GM21737 (cell line): ENCODE results near the gene MAMSTR.
"Not testable (repeated sequence)": the region's sequence is repeated elsewhere in the genome, so short reads cannot be mapped to it uniquely, and the experiment has no call there.

Experiments
- ATAC-seq: cut with Tn5 transposase; IDR thresholded peaks from one replicate; pipeline ENCODE4 v1.9.1; 2021; ENCODE audit warnings: mild to moderate bottlenecking, moderate library complexity; ENCODE audit not compliant: unreplicated experiment

Gene MAMSTR

GRCh38 chr19:48720613-48721296, 1.2 kb upstream of the MAMSTR start:
- peak; percentile 71 for ATAC-seq

GRCh38 chr19:48720251-48720612, 707 bp upstream of the MAMSTR start:
- ATAC-seq: no peak

GRCh38 chr19:48718711-48719231, 754 bp downstream of the MAMSTR start:
- ATAC-seq: no peak

DNA sequence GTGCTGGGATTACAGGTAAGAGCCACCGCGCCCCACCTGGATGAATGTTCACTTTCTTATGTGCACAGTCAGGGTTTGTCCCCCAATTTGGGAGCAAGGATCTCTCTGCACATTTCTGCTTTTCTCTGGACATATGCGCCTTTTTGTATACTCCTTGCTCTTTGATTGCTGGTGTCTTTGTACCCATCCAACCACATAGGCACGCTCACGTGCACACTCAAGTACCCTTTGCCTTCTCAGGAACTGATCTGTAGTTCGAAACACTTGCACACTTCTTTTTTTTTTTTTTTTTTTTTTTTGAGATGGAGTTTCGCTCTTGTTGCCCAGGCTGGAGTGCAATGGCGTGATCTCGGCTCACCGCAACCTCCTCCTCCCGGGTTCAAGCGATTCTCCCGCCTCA, 1.4 kb downstream of the MAMSTR start:
- ATAC-seq: not testable (repeated sequence)

DNA sequence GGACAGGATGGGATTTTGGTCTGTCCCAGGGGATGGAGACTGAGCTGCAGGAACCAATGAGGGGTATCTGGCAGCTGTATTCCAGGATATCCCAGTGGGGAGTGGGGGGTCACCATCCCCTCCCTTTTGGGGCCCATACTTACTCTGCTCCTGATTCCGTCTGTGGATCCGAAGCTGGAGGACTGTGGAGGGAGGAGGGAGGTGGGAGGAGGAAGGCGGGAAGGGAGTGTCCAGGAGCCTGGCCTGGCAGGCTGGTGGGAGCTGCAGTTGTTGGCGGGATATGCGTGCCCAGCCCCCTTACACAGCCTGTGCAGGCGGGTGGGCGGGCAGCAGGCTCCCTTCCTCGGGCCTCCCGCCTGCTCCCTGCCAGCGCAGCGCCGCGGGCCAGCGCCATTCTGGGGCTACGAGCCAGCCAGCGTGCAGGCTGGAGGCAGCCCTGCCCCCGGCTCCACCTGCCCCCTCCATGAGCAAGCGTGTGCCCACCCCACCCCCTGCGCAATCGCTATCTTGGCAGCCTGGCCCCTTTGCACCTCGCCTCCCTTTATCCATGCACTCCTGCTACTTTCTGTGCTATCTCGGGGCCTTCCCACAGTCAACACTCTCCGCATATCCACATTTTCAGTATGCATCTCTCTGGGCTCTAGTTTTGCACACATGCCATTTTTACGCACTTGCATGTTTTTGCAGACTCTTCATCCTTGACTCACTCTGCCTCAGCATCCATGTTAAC, 2.8 kb downstream of the MAMSTR start:
- no peak for ATAC-seq

- no peak for ATAC-seq
These were observed 3.8 kb downstream of the MAMSTR start for GRCh38 chr19:48715681-48716171.

DNA sequence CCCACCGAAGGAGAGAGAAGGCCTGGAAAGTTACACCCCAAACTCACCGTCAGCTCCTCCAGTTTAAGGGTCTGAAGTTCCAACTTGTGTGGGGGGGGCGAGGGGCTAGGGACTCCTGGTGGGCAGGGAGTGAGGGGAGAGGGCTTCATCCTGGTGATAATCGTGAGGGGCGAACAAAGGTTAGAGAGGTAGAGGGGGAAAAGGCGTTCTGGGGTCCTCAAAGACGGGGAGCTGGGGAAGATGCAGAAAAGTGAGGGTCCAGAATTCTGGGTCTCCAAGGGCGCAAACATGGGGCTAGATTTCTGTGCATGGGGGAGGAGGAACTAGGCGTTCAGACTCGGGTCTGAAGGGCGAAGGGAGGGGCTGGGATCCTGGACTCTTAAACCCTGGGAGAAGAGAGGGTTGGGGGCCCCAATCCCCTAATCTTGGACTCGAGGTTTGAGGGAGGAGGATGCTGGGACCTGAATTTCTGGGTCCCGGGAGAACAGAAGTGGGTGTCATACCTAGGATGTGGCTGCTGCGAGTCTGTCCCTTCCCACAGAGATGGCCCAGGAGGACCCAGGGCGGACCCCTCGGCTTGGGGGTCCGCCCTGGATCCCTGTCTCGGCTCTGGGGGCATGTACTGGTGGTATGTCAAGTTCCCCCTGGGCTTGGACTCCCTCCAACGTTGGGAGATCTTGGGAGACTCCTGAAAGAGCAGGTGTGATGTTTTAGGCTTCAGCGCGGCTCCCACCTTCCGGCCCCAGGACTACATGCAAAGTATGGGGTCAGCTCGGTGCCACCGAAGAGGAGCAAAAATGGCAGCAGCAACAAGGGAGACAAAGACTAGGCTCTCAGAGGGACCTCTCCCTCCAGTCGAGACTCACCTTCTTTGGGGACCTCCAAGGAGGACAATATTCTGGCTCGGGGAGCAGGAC, 4.5 kb downstream of the MAMSTR start:
- ATAC-seq: no peak

DNA sequence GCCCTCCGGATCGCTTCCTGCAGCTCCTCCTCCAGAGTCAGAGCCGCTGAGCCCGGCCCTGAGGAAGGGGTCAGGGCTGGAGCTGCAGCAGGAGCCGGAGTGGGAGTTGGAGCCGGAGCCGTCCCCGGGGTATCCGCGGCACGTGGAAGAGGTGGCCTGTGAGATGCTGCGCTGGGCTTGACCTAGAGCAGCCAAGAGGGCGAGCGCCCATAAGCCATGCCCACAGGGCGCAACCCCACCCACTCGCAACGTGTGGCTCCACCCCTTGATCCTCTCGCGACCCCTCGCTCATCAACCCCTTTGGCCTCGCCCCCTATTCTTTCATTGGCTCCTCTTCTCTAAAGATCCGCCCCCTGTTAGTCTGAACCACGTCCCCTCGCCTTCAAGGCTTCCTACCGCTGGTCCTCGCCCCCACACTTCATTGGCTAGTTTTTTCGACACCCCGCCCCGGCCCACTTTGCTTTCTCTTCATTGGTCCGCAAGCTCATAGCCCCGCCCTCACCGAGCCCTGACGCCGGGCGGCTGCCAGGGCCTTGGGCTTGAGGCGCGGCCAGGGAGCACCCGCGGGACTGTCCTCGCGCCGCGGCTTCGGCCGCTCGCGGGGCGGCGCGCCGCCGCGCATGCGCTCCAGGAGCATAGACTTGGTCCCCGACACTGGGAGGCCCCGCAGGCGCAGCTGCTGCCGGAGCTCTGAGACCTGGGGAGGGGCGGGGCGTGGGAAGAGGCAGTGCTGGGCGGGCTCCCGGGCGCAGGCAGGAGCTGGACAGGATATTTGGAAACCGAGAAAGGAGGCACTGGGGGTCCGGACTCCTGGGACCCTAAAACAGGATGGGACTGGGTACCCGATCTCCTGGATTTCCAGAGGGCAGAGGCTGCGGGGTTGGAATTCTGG, 5.4 kb downstream of the MAMSTR start:
- peak; percentile 85 for ATAC-seq

GRCh38 chr19:48713041-48713863, 6.3 kb downstream of the MAMSTR start:
- ATAC-seq: no peak

- no peak for ATAC-seq
These were observed 8.3 kb downstream of the MAMSTR start for GRCh38 chr19:48711106-48711662.

DNA sequence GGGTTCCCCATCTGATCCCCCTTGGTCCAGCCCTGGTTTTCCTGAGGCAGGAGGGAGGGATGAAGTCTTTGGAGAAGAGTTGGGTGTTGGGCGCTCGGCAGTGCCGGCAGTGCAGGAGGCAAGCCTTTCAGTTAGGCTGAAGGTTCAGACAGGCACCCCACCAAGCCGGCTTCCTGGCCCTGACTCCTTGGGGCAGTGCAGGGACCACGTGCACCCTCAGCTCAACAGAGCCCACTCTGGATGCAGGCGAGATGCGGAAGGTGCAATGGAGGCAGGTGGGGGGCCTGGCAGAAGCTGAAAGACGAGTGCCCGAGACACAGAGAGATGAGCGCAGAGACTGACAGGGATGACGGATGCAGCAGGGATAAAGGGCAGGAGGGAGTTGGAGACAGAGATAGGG, 11.1 kb downstream of the MAMSTR start:
- ATAC-seq: no peak

DNA sequence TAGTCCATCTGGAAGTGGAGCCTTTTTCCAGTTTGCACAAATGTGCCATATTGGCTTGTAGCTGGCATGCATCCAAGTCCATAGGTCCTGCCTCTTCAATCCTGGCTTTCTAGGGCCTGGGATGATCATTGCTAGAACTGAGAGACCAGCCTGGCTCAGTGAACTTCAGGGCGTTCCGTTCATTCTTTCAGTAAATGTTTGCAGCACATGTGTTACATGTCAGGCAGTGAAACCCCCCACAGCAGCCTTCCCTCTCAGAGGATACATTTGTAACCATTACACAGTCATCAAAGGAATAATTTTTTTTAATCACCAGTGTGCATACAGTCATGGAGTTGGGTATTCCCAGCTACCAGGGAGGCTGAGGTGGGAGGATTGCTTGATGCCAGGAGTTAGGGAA, 14.1 kb downstream of the MAMSTR start:
- ATAC-seq: no peak

DNA sequence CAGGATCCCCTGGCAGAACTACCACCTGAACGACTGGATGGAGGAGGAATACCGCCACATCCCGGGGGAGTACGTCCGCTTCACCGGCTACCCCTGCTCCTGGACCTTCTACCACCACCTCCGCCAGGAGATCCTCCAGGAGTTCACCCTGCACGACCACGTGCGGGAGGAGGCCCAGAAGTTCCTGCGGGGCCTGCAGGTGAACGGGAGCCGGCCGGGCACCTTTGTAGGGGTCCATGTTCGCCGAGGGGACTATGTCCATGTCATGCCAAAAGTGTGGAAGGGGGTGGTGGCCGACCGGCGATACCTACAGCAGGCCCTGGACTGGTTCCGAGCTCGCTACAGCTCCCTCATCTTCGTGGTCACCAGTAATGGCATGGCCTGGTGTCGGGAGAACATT, 16.2 kb downstream of the MAMSTR start:
- no peak for ATAC-seq

DNA sequence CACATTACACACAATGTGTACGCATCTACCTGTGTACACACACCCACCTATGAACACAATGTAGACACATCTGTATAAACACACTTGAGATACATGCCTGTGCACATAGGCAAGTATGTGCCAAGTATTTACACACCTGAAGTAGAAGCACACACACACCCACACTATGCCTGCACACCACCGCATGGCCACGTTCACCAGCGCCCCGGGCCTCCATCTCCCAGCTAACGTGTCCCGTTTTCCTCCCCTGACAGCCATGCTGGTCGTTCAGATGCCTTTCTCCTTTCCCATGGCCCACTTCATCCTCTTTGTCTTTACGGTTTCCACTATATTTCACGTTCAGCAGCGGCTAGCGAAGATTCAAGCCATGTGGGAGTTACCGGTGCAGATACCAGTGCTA, 16.8 kb downstream of the MAMSTR start:
- ATAC-seq: no peak

GRCh38 chr19:48698046-48698445, 21.5 kb downstream of the MAMSTR start:
- ATAC-seq: no peak

GRCh38 chr19:48696353-48697010, 23.0 kb downstream of the MAMSTR start:
- ATAC-seq: no peak

DNA sequence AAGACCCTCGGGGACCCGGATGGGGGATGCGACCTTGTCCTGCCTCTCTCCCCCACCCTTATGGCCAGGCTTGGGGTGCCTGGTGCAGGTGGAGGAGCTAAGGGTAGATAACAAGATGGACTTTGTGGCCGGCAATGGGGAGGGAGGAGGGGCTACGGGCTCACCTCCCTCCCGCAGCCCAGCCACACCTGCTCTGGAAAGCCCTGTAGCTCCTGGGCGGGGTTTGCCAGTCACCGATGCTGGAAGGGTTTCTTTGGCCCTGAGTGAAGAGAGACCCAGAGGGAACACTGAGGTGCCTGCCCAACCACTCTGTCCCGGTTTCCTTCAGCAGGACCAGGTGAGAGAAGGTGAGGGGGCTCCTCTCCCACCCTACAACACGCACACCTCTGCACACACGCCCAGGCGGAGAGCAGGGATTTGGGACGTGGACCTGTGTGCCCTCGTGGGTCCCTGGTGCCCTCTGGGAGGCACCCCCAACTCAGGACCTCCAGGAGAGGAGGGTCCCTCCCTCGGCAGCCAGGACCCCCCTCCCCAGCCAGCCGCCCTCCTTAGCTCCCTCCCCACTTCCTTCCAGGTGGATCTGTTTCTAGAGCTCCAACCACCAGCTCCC, 23.7 kb downstream of the MAMSTR start, which contains the start of gene FUT2:
Gene FUT2, plus strand, starts transcription at position 229 of the 610 bp plus-strand sequence. CDS start 6,986 bp downstream, outside the sequence.
- ATAC-seq: no peak

- ATAC-seq: not testable (repeated sequence)
These were observed 25.9 kb downstream of the MAMSTR start for GRCh38 chr19:48693629-48694028.
